Femur (tissue), 1 donor: ENCODE measurements around the gene ADAMTS16.

Source experiments
- DNase-seq: peaks from one replicate; pipeline ENCODE4 v3.0.0-alpha.2; 2017

ADAMTS16 gene

DNA sequence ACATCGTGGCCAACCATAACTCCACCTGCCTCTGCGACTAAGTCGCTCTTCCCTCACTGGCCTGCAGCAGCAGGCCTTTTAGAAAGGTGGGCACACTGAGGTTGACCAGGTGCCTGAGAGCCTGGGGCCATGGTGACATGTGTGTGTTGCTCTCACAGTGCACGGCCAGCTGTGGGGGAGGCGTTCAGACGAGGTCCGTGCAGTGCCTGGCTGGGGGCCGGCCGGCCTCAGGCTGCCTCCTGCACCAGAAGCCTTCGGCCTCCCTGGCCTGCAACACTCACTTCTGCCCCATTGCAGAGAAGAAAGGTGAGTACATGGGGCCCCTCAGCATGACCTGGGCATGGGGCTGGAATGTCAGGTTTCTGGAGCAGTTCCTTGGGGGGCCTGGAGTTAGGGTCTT is 177.8 kb downstream of the ADAMTS16 start:
- no peak for DNase-seq

DNA sequence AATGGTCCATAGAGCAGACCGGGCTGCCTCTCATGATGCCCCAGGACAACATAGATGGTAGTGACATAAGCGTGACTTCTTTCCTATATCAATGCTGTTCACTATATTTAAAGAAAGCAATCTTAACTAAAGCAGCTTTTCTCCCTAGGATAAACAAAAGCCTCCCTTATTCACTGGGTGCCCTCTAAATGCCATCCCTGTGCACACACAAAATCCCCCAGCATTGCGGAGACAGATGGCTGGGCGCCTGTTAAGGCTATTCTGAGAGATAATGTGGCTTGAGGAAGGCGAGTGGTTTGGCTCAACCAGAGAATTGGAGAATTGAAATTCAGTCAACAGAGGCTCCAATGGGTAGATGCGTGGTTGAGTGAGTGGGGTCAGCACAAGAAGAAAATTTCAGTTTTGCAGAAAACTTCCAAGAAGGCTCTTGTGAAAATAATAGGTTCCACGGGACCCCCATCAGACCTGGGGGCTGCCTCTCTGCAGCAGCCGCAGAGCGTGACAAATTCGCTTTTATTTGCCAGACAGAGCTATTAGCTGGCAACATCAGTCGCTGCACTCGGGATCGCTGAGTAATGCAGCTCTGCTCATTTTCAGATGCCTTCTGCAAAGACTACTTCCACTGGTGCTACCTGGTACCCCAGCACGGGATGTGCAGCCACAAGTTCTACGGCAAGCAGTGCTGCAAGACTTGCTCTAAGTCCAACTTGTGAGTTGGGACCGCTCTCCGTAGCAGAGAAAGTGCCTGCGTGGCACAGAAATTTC is 178.5 kb downstream of the ADAMTS16 start:
- DNase-seq: no peak

DNA sequence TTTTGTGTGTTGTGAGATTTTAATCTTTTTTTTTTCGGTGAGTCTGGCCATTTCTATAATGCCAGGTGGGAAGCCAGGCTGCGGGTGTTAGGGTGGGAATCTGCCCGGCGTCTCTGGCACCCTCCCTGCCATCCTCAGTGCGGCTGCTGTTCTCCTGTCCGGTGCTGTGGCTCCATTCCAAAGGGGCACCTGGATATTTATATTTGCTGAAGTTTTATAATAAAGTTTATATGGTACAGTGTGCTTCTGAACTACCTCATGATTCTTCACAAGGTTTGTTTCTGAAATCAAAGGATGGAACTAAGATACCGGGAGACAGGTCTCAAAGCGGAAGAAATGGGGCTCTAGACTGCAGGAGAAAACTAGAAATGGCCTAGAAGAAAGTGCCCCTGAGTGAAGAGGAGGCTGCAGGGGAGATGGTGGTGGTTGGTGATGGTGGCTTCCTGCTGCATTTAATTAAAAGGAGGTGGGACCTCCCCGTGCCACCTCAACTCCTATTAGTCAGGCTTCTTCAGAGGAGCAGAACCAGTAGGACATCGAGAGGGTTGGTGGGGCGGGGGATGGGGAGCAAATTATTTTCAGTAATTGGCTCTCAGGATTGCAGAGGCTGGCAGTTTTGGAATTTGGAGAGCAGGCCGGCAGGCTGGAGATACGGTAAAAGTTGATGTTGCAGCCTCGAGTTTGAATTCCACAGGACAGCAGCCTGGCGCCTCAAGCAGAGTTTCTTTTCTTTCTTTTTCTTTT is 180.1 kb downstream of the ADAMTS16 start:
- no peak for DNase-seq

DNA sequence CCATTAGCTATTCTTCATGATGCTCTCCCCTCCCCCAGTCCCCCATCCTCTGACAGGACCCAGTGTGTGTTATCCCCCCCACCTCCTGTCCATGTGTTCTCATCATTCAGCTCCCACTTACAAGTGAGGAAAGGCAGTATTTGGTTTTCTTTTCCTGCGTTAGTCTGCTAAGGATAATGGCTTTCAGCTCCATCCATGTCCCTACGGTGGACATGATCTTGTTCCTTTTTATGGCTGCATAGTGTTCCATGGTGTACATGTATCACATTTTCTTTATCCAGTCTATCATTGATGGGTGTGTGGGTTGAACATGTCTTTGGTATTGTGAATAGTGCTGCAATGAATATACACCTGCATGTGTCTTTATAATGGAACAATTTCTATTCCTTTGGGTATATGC is 181.0 kb downstream of the ADAMTS16 start:
- DNase-seq: no peak

DNA sequence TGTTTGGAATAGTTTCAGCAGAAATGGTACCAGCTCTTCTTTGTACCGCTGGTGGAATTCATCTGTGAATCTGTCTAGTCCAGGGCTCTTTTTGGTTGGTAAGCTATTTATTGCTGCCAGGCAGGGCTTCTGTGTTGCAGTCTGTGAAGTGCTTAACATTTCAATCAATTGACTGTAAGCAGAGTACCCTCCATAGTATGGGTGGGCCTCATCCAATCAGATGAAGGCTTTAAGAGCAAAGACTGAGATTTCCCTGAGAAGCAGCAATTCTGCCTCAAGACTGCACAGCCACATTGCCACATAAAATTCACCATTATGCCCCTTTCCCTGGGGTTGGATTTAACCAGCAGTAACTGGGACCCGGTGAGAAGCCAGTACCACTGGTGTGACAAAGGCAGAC is 183.4 kb downstream of the ADAMTS16 start:
- no peak for DNase-seq

DNA sequence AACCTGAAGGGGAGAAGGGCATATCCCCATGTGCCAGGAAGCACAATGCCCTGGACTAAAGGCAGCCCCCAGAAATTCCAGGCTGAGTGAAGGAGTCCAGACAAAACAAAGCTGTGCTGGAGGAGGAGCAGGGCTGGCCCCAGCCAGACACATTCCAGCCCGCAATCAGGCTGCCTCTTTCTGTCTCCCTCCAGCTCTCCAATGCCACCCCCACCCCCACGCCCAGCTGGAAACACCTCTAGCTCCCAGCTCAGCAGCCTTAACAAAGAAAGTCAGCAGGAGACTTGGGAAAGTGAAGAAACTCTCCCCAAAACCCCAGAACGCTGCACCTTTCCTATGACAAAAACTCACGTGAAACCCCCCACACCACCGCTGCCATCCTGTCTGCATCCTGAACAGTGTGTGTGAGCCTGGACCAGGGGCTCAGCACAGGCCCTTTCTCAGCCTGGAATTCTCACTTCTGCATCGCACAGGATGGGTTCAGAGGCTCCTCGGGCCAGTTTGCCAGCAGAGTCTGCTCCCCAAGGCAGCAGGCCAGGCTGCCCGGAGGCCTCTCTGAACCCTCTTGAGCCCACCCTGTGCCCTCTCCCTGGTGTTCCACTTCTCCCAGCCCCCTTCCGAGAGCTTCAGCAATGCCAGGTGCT is 186.1 kb downstream of the ADAMTS16 start:
- no peak for DNase-seq

DNA sequence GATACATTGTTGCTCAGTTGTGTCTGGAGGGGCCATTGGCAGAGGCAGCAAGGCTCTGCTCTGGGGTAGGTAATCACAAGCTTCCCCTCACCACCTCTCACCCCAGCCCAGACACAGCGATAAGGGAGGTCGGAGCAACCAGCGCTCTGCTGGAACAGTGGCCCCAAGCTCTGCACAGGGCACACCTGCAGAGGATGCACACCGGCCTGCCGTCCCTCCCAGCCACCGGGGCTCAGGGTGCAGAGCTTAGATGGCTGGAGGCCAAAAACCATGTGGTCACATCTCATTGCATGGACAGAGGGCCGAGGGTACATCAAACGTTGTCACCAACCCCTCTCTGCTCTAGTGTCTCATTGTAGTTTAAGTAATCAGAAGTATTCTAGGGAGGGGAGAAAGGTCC is 187.0 kb downstream of the ADAMTS16 start:
- DNase-seq: no peak

DNA sequence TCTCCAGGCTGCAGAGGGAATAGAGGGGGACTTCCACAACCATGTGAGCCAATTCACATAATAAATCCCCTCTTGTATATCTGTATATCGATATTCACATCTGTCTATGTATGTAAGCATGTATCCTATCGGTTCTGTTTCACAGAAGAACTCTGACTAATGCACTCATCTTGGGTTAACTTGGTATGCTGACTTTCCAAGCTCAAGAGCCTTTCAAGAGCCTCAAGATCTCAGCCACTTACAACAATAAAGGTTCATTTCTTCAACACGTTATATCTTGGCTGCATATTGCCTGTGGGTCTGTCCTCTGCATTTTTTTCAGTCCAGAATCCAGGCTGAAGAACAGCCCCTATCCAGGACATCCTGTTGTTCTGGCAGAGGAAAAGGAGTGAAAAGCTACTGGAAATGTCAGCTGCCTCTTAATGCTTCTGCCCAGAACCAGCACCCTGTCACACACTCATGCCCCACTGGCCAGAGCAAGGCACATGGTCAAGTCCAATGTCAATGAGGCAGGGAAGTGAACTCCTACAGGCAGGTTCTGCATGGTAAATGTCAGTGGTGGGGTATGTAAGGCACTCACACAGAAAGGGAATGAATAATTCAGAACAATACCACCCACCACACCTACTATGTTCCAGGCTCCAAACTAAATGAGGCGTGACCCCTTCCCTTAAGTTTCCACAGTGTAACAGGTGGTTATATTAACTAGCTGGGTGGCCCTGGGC is 190.8 kb downstream of the ADAMTS16 start:
- DNase-seq: no peak

DNA sequence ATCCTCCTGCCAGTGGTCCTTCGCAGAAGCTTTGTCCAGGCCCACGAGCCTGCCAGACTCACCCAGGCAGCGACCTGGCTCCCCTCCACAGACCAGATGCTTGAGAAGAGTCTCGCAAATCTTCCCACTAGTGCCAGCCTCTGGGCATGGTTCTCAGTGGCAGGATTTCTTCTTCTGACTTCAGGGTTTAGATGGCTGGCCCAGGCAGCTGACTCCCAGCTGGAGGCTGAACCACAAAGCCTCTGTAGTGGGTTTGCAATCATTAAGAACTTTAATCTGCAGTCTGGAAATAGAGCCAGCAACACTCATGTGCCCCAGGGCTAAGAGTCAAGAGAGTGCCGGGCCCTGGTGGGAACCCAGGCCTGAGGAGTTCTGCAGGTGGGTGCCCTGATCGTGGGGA is 191.7 kb downstream of the ADAMTS16 start:
- no peak for DNase-seq

DNA sequence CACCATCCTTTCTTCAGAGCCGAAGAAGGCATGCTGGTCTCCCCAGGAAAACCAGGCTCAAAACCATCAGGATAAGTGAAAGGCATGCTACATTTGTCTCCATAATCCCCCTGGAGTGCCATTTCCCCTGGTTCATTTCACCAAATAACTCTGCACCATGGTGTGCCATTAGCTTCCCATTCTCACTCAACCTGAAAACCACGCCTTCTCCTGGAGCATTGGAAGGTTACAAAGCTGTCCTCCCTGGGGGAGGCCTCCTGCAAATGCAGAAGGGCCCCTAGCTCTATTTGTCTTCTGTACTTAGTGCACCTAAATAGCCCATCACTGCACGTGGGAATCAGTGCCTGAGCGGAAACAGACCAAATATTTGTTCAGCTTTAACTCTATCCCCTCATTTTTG is 192.2 kb downstream of the ADAMTS16 start:
- no peak for DNase-seq

DNA sequence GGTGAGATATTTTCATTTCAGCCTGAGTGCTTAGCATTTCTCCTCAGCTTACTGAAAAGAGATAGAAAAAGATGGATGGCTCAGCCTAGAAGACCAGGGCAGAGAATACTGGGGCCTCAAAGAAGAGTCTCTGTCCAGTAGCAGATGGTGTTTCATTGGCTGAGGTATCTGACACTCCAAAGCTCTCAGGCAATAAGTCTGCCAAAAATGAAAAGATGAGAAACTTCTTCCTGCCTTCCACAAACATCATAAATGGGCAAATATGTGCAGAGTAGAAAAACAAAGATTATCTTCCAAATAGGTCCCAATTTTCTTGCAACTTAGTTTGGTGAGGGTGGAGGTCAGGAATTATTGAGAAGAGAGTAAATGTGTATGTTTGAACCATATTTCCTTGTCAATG is 195.0 kb downstream of the ADAMTS16 start:
- DNase-seq: no peak

DNA sequence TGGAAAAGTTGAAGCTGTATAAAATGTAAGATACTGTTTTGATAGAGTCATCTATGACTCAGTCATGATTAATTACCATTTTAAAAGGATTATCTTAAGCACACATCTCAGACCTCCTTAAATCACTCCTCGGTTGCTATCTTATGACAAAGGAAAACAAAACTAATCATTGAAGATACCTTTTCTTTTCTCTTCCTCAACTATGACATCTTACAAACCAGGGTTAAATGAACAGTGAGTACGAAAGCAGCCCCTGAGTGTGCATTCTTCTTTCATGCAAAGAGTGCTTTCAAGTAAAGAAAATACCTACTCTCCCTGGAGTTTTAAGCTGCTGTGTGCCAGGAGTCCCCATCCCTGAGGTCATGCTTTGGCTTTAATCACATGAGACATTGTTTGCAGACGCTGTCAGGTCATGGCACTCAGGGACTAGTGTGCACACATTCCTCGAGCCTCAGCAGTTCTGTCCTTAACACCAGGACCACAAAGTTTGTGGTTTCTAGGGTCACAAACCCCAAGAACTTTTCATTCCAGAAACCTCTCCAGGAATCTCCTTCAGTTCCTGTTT is 195.7 kb downstream of the ADAMTS16 start:
- no peak for DNase-seq

DNA sequence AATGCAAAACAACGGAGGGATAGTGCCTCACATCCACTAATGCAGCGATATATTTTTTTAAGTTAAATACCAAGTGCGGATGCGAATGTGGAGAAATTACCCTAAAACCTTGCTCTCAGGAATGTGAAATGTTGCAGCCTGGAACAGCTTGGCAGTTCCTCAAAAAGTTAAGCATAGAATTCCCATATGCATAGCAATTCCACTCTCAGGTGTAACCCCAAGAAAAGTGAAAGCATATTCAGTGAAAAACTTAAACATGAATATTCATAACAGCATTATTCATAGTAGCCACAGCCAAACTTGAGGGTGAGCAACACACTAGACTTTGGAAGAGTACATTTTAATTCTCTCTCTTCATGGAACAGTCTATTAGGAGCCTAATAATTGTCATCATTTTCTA is 199.1 kb downstream of the ADAMTS16 start:
- no peak for DNase-seq

DNA sequence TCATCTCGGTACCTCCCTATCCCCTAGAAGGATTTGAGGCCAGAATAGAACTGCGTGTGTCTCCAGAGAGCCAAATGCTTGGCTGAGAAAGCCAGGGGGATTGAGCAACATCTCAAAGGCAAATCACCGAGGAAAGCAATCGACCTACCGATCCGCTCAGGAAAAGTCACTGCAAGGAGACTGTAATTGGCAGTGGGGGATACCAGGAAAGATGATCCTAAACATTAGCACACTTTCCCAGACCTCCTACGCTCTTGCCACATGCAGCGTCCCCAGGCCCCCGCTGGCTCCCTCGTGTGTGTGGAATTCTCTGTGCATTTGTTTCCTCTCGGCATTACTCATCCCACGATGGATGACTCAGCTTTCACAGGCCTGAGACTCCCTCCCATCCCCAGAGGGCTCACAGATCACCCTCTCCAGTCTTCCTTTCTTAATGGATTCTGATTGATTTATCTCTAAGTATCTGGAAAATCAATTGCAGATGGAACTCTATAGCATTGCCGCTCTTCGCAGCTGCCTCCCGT is 200.1 kb downstream of the ADAMTS16 start:
- DNase-seq: peak; percentile 78

DNA sequence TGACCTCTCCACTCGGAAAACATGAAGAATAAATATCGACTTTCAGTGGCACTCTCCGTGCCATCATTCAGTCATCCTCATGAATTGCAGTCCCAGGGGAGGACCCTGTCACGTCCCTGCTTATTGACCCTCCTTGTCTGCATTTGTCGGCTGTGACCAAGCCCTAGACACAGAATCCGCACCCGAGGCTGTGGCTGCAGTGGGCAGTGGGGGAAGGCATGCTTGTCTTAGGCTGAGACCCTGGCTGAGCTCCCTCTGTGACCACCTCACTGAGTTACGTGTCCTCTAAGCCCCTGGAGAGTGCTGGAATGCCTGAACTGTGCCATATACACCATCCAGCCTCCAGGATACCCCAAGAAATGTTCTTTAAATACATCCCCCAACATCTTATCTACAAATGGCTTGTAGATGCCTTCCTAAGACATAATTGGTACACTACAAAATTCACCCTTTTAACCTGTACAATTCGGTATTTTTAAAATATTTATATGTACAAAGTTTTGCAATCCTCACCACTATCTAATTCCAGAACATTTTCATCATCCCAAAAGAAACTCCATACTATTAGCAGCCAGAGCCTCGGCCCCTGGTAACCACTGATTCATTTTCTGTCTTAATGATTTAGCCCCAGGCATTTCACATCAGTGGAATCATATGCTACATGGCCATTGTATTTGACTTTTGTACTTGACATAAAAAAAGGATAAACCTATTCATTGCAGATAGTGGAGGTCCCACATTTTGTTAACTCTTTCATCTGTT is 201.6 kb downstream of the ADAMTS16 start:
- DNase-seq: no peak

DNA sequence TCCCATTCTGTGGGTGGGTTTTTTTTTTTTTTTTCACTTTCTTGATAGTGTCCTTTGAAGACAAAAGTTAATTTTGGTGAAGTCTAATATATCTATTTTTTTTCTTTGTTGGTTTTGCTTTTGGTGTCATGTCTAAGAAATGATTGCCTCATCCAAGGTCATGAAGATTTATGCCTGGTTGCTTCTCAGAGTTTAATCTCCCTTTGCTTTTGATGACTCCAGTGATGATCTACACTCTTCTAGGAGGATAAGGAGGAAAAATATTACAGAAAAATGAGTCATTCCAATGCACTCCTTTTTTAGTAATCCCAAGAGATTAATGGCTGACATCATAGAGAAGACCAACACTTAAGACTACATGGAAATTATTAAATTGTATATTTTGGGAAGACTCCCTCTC is 202.7 kb downstream of the ADAMTS16 start:
- DNase-seq: no peak

DNA sequence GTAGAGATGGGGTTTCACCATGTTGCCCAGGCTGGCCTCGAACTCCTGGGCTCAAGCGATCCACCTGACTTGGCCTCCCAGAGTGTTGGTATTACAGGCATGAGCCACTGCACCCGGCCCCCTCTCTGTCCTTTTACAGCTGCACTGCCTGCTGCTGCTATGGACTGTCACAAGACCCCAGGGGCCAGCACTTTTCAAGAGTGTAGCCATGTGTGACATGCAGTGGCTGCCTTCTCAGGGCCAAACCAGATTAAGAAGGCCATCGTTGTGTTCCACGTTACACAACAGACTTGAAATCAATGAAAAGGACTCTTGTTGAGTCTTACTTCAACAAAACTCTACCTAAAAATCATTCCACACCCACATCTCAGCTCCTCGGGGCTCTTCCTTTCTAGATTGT is 203.4 kb downstream of the ADAMTS16 start:
- DNase-seq: no peak

DNA sequence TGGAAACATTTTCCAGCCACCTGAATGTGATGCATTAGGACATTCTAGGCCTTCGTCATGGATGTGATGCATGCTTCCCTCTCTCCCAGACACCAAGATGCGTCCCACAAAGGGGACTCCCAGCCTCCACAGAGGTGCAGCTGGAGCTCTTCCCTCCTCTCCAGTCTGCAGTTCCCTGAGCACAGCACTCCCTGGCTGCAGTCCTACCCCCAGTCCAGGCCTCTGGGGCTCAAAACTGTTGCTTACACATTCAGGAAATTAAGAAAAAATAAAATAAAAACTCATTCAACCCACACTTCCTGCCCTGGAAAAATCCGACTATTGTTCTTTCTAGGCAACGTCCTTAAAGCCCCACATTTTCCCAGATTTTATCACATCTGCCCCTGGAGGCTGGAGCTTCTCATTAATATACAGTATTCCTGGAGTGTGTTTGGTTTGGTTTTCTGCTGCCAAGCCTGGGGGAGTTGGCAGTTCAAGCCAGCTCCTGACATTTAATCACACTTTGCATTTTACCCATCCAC is 204.0 kb downstream of the ADAMTS16 start:
- DNase-seq: no peak

DNA sequence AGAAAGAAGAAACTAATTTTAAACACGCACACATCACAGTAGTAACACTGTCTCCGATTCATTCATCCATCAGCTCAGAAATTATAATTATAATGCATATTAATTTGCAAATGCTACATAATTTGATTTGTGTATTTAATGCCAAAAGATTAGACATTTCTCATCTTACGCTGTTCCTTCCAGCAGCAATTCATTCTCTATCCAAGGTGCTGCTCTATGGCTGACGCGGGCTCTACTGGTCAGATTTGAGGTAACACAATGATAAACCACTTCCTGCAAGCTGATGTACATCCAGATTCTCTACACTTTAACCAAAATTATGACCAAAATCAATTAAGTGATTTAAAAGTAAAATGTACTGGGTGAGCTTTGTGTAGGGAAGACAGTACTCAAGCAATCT is 204.5 kb downstream of the ADAMTS16 start:
- DNase-seq: no peak

DNA sequence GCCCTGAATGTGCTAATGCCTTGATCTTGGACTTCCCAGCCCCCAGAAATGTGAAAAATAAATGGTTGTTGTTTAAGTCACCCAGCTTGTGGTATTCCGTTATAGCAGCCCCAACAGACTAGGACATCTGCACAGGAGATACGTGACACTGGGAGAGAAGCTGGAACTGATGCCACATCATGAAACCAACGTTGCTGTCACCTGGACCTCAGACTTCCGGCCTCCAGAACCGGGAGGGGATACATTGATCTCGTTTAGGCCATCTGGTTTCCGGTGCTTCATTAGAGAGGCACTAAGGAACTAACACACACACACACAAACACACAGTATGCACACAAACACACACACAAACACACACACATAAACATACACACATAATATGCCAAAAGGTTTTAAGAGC is 207.3 kb downstream of the ADAMTS16 start:
- no peak for DNase-seq

DNA sequence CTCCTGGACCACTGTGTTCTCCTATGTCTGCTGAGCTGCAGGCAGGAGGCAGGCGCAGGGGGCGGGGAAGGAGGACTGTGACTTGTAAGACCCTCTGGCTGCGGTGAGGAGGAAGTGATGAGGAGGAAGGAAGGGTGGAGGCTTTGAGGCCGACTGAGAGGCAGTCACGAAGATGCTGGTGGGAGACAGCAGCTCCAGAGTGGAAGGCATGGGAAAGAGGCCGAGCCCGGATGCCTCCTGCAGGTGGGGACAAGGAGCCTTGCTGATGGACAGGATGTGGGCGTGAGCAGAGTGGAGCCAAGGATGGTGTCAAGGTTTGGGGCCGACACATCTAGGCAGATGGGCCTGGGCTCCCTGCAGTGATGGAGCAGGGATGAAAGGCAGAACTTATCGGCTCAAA is 208.0 kb downstream of the ADAMTS16 start:
- no peak for DNase-seq

DNA sequence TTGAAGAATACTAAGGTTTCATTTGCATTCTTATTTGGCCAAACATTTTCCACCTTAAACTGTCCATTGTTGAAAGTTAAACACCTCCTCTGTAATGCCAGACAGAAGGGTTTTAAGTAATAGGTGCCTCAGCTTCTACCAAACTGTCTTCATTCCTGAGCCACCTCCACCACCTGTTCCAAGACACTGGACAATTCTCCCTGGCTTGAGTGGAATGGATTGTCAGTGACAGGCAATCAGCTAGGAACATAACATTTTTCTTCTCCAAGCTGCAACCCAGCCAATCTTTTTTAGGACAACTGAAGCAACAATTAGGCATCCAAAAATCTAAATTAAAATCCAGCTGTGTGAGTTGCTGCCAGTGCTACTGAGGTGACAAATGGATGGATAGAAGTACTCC is 208.4 kb downstream of the ADAMTS16 start:
- DNase-seq: no peak
